Esophagus muscularis mucosa (tissue), 4 donors: ENCODE data around the gene WWOX.

Experiments
- CTCF ChIP-seq, 3 experiments: fragments of 200-600 bp in 2 of 3; fragments of 450-650 bp in 1 of 3; sonication (generic) in 2 of 3; IDR thresholded peaks; one replicate each; pipeline ENCODE4 v1.5.1; 2017 to 2019; ENCODE audit warnings: antibody characterized with exemption in 3 of 3, mild to moderate bottlenecking in 2 of 3, moderate library complexity in 1 of 3
- EP300 ChIP-seq: sonication (generic); formaldehyde crosslinking; IDR thresholded peaks from one replicate; pipeline ENCODE4 v1.6.1; 2017; ENCODE audit warnings: antibody characterized with exemption
- POLR2A ChIP-seq: fragments of 450-650 bp; IDR thresholded peaks from one replicate; pipeline ENCODE4 v1.6.1; 2017; ENCODE audit warnings: antibody characterized with exemption, moderate library complexity, mild to moderate bottlenecking, low read depth

DNA sequence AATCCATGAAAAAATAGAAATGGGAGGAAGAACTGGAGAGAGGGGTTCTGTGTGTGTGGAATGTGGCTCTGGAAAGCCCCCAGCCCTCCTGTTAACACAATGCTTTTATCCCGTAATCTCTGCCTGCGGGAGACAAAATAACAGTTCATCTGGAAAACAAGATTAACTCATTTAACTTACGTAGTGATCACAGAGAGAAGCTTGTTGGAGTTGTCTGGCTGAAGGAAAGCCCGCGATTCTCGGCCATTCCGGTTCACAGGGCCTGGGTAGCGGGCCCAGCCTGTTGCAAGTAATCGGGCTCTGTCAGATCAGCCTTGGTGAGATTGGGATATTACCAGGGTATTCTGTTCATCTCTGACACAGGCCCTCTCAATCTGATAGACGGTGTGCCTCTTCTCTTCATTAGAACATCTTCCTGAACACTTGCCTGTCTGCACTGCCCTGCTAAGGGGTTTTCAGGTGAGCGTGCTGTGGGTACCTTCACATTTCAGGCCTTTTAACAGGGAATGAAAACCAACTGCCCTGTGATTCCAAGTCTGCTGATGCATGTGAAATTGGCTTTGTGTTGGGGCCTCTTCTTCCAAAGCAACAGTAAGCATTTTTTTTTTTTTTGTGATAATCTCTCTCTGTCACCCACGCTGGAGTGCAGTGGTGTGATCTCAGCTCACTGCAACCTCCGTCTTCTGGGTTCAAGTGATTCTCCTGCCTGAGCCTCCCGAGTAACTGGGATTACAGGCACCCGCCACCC, 609.9 kb downstream of the WWOX start:
- TF ChIP-seq POLR2A, result no peak
- no peak for TF ChIP-seq EP300
- no peak for TF ChIP-seq CTCF (IDR thresholded peaks at IDR 0.05)
